Measurements from ENCODE around the gene LRRC71. TPM values are rescaled to one million over a fixed set of nuclear protein-coding genes. Genes with fewer than 3 reads are reported as not detected.

Gene LRRC71
- total RNA-seq, 1 experiment from 2014 or later, result not detected

DNA sequence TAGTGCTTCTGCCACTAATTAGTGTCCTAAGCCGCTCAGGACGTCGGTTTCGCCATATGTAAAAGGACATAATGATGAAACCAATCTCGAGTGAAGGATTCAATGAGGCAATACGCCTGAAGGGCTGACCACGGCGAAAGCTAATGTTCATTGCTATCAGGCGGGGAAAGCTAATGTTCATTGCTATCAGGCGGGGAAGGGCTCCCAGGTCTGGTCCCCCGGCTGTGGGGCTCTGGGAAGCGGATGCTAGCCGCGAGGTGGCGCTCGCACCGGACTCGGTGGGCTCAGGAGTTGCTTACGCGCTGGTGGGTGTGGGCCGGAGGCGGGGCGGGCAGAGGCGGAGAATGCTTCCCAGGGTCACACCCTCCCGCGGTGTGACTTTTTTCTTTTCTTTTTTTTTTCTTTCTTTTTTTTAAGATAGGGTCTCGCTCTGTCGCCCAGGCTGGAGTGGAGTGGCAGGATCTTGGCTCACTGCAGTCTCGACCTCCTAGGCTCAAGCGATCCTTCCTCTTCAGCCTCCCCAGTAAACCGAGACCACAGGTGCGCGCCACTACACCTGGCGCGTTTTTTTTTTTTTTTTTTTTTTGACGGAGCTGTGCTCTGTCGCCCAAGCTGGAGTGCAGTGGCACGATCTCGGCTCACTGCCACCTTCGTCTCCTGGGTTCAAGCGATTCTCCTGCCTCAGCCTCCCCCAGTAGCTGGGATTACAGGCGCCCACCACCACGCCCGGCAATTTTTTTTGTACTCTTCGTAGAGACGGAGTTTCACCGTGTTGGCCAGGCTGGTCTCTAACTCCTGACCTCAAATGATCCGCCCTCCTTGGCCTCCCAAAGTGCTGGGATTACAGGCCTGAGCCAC lies 28.0 kb upstream of the LRRC71 start:
- DNase-seq (ENCODE audit: low spot score), result peak; percentile 47

DNA sequence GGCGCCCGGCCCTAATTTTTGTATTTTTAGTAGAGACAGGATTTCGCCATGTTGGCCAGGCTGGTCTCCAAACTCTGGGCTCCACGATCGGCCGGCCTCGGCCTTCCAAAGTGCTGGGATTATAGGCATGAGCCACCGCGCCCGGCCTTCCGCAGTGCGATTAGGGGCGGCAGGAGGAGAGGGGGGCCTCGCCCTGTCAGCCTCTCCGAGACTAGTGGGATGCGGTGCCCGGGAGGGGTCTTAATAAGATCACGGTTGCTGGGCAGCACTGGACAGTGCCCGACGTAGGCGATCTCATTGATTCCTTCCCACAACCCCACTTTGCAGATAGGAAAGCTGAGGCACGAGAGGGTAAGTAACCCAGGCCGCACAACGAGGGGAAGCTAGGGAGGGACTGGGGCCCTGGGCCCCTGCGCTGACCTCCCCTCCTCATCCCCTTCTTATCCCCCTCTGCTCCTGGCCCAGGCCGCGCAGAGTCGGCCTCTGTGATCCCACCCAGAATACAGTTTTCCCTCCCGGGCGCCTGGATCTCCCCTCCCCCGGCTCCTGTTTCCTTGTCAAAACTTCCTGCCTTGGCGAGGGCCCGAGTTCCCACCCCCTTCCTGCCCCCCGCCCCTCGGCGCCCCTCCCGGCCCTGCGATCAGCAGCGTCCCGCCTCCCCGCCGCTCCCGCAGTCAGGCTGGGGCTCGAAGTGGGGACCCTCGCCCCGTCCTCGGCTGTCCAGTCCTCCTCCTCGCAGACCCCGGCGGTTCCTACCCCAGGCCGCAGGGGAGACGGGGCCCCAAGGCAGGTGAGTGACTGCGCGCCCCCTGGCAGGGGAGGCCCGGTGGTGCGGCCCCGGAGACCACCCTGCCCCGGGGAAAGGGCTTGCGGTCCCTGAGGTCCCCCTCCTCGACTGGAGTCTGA lies 27.1 kb upstream of the LRRC71 start, which contains the start of gene PEAR1:
PEAR1 (plus strand) TSS at position 671 of the 906 bp plus-strand sequence. CDS start 10,209 bp downstream, outside the sequence.
- no peak for DNase-seq (ENCODE audit: low spot score)

DNA sequence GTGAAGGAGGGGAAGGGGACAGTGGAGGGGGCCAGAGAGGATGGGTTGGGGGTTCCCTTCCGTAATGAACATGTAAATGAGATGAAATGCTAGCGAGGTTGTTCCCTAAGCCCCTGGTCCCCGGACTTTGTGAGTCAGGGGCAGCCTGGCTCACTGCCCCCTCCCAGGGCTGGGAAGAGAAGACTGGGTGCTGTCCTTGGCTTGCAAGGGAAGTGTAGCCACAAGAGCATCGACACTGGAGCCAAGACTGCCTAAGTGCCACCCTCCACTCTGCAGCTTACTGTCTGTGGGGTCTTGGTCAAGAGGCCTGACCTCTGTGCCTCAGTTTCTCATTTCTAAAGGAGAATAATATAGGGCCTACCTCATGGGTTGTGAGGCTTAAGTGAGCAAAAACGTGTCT lies 26.4 kb upstream of the LRRC71 start:
- no peak for DNase-seq (ENCODE audit: low spot score)

DNA sequence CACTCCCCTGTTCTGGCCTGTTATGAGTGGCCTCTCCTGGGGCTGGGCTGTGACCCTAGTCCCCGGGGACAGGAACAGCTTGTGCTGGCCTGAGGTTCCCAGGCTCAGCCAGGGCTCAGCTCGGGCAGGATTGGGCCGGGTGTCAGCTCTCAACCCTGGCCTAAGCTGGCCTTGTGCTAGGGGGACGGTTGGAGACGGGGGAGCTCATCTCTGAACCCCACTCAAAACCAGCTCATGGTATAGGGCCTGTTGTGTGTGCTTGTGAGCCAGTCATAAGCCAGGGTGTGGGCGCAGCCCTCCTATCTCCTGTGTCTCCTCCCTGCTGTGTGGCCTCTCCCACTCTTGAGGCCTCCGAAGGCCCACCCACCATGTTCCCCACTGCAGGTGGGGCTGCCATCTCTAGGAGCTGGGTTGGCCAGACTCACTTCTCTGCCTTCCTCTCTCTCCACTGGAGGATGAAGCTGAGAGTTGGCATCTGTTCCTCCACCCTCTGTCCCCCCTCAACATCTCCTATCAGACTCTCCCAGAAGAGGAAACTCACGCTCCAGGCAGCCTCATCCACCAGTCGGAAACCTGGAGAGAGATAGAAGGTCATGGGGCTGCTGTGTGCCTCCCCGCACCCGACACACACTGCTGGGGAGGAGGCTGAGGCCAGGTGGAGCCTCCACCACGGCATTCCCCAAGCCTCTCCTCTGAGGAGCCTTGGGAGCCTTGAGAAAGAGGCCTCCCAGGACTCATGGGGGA lies 25.5 kb upstream of the LRRC71 start:
- DNase-seq (ENCODE audit: low spot score), result no peak

DNA sequence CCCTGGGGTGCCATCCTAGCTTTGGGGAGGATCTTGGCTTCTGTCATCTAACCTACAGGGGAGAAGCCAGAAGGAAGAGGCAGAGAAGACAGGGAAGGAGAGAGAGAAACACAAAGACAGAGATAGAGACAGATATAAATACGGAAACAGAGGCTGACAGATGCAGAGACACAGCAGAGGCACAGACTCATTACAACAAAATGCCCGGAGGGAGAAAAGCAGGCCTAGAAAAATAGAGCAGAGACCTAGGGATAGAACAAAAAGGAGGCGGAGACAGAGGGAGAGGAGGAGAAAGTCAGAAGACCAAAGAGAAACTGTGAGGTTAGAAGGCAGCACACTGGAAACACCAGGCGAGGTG lies 25.0 kb upstream of the LRRC71 start:
- no peak for DNase-seq (ENCODE audit: low spot score)

DNA sequence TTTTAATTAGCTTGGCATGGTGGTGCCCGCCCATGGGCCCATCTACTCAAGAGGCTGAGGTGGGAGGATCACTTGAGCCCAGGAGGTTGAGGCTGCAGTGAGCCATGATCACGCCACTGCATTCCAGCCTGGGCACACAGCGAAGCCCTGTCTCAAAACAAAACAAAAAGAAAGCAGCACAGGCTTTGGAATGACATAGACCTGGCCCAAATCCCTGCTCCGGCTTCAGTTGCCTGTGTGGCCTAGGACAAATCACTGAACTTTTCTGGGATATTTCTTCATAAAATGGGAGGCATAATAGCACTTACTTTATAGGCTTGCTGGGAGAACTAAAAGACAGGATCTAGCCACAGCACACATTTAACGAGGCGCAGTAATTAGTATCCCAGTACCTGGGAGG lies 24.5 kb upstream of the LRRC71 start:
- DNase-seq (ENCODE audit: low spot score), result no peak

DNA sequence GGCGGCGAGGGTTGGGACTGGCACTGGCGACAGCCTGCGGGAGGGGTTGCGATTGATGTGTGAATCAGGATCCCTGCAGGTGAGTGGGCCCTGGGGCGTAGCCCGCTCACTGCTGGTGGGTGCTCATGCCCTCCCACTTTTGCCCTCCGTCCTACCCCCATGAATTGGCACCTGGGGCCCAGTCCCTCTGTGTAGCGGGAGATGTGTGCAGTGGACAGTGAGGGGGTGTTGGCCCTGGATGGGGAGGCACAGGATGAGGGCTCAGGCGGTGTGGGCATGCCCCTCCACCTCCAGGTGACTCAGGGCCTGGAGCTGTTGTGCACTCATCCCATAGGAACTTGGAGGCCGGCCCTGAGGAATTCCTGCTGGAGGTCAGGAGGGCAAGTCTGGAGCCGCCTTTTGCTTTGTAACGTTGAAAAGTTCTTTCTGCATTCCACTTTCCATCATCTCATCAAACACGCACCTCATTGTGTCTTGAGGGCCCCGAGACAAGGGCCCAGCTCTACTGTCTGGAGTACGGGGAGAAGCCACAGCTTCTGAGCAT lies 23.9 kb upstream of the LRRC71 start:
- peak; percentile 98 for DNase-seq (ENCODE audit: low spot score)

DNA sequence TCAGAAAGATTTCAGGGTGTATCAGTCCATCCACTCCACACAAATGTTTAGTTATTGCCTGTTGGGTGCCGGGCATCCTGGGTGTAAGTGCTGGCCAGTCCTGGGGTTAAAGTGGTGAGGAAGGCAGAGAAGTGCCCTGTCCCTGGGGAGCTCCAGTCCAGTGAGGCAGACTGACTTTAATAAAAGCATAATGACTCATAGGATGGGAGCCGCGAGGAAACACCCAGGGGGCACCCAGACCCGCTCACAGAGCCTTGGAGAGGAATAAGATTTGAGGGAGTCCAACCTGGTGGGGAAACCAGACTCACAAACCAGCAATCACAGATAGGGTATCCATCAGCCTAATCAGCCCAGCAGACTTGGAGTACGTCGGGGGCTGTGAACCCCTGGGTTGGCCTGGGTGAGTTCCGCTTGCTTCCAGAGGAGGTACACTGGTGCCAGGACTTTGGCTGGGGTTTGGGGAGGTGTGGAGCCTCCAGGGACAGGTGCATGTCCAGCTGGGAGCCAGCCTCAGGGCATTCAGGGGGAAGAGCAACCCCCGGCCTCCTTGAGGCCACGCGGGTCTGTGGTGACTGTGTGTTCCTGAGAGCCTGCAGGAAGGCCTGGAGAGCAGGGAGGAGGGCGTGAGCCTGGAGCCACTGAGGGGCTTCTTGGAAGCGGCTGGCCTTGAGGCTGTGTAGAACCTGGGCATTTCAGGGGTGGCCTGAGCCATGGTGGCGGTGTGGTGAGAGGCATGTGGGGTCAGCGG lies 23.2 kb upstream of the LRRC71 start:
- DNase-seq (ENCODE audit: low spot score), result peak; percentile 93

DNA sequence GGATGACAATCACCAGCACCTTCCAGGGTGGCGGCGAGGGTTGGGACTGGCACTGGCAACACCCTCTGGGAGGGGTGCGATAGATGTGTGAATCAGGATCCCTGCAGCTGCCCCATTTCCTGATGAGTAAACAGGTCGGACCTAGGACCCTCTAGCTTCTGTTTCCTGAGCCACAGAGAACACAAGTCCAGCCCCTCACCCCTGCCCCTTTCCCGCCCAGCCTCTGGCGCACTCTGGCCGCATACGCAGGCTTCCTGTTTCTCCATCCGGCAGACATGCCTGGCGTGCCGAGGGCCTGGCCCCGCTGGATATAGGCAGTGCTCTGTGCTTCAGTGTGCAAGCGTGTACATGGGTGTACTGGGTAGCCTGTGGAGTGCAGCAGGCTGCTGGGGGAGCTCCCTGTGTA lies 22.3 kb upstream of the LRRC71 start:
- DNase-seq (ENCODE audit: low spot score), result peak; percentile 89

DNA sequence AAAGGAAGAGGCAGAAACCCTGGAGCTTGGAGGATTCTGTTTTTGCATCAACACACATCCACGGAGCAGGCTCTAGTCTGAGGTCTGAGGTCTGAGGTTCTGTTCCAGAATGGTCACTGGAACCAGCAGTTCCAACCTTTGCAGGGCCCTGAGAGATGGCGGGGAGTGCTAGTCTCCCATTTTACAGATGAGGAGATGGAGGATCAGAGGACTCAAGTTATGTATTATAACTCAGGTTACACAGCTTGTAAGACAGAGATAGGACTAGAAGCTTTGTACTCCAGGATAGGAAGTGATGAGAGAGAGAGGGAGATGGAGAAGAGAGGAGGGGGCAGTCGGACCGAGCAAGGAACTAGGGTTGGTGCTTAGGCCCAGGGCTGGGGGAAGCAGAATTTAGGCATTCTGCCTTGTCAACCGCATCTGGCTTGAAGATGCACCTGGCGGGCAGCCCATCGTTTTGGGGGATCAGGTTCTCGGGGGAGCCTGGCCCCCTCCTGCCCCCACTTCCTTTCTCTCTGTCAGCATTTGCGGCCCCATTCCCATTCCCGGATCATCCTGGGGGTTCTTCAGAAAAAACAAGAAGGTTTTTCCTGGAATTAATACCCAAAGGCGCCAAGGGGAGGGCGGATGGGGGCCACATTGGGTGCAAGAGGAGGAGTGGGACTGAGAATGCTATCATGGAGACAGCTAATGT lies 21.3 kb upstream of the LRRC71 start:
- DNase-seq (ENCODE audit: low spot score), result no peak

DNA sequence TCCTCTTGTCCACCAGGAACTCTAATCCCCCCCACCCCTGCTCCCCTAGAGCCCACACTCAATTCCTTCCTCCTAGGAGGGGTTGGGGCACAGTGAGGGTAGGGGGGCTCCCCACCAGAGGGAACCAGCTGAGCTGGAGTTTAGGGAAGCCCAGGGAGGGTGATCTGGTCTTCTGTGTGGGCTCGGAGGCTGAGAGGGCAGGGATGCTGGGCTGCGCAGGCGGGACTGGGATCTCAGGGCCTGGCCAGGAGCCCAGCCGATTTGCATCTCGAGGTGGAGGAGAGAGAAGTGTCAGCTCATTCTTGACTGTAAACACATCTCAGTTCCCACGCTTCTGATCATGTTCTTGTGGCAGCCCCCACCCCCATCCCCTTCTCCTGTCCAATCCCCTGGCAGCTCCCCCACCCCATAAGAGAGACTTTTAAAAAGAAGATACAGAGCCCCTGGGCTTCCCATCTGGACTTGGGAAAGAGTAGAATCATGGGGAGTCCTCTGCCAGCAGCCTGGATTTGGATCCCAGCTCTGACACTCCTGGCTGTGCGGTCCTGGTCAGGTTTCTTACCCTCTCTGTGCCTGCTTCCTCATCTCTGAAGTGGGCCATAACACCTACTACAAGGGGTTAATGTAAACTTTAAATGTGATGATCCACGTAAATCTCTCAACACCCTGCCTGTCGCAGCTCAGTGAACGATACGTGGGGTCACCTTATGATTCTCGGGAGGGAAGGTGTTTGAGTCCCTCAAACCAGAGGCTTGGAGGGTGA lies 20.3 kb upstream of the LRRC71 start:
- no peak for DNase-seq (ENCODE audit: low spot score)

DNA sequence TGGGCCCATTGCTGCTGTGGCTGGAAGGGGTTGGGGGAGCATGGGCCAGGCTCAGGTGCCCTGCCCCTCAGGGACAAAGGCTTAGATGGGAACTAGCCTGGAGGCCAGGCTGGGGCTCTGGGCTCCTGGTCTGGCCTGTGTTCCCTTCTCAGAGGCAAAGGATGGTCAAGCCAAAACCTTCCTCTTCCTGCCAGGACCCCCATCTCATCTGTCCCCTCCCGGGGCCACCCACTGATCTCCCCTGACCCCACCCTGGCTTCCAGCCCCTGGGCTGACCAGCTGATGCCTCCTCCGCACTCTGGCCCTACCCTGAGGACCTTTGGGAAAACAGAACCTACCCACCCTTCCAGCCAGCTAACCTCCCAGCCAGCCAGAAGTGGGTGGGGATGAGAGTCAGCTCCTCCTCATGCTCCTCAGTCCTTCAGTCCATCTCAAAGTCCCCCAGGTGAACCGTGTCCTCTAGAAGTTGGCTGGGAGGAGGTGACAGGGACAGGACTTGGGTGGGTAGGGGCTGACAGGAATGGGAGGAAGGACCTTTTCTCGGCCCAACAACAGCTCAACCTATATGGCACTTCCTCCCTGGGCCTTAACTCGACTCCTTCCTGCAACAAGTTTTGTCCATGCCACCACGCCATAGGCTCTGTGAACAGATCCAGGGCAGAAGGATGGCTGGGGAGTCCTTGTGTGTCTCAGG lies 19.4 kb upstream of the LRRC71 start:
- no peak for DNase-seq (ENCODE audit: low spot score)

DNA sequence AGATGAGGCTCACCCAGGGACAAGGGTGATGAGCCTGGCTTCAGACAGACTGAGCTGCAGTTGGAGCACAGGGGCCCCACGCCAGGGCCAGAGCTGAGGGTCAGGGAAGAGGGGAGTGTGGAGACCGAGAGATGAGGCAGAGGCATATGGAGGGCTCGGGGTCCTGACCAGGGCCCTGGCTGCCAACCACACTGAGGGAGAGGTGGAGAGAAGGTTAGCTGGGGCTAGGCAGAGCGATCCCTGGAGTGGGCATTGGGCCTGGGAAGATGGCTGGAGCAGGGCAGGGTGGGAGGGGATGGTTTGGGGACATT lies 18.9 kb upstream of the LRRC71 start:
- no peak for DNase-seq (ENCODE audit: low spot score)

DNA sequence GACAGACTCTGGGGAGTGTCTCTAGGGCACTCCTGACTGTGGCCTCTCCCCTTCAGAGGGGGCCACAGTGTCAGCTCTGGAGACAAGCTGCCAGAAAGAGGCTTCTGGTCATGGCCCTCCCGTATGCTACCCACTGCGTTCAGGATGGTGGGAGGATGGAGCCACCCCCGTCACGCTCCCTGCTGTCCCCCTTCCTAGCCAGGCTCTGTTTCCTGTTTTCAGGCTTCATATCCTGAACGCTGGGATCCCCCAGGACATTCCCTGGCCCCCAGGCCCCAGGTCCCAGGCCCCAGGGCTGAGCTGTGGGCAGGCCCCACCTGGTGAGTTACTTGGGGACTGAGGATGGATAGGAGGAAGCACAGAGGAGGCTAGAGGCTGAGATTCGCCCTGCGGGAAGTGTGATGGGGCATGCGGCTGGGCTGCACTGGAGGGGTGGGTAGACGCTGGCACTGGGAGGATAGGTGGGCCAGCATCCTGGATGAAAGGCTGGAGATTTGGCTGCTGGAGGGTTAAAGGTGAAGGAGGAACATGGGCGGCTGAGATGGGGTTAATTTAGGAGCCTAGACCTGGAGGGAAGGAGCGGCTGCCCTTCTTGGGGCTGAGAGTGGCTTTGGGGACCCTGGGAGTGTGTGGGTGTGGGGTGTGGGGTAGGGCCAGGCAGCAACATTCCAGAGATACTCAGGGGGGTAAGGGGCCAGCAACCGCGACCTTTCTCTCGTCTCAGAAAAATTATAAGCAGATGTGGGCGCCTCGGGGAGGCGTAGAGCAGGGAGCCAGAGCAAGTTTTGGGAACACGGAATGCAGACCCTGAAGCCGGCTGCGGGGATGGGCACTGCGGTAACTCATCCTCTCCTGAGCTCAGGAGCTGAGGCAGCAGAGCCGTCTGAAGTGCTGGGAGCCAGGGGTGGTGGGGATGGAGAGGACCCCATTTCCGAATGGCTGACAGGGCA lies 18.2 kb upstream of the LRRC71 start:
- no peak for DNase-seq (ENCODE audit: low spot score)

DNA sequence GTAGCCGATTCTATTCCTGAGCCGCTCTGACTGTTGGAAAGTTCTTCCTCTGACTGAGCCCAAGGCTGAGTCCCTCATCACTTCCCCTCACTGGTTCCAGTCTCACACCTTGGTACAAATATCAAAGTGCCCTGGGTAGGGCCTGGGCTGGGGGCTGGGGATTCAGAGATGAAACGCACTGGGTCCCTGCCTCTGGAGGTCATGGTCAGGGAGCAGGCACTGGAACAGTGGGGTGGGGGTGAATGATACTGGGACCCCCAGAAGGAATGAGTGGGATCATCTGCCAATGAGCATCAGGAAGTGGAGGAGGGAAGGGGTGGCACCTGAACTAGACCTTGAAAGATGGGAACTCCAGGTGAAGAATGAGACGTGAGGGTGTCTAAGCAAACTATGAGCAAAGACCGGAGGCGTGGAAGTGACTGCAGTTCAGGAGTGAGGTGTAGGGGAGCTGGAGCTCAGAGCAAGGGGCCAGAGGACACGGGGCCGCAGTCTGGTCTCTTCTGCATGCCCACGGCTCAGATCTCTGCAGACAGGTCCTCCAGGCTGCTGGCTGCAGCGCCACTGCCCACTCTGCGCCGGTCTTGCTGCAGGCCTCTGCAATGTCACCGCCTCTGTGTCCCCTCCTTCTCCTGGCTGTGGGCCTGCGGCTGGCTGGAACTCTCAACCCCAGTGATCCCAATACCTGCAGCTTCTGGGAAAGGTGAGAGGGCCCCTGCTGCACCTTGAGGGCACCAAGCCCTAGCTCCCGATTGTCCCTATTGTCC lies 16.9 kb upstream of the LRRC71 start:
- DNase-seq (ENCODE audit: low spot score), result no peak

DNA sequence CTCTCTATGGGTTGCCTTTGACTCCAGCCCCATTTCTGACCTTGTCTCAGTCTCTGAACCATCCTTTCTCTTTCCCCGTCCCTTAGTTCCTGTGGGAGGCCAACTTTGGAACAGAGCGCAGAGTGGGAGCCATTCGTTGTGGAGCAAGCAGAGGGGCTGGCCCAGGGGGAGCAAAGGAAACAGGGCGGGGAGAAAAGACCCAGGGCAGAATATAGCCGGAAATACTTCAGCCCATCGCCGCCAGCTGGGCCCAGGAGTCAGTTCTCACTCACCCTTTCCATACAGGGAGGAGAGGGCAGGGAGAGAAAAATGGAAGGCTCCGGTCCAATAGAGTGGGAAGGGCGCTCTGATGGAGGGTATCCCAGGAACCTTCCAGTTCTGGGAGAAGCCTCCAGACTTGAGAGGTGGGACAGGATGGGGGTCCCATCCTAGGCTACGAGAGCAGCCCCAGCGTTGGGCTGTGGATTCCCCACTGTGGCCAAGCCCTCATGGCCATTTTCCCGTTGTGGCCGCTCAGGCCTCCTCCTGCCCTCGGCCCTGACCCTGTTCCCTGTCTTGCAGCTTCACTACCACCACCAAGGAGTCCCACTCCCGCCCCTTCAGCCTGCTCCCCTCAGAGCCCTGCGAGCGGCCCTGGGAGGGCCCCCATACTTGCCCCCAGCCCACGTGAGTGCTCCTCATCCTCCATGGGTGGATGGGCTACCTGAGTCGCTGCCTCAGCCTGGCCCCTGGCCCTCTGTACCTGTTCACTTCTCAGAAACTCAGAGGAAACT lies 16.1 kb upstream of the LRRC71 start:
- no peak for DNase-seq (ENCODE audit: low spot score)
